SK-N-SH treated with all-trans-retinoic acid at 6 μM for 48 hours (cell line): Measurements from ENCODE around the gene TEKT2.
A peak's percentile ranks its signal among the peaks of the same experiment; 100 is the strongest.

Experiments used
- ATAC-seq: fragments of 200-7000 bp; cut with Tn5 transposase; 3 replicates; pipeline ENCODE4 v1.9.1; 2020; ENCODE audit warnings: mild to moderate bottlenecking, moderate library complexity
- ARNTL ChIP-seq: fragments of 450-650 bp; formaldehyde crosslinking; IDR thresholded peaks from 2 replicates; pipeline ENCODE4 v1.5.0; 2020; ENCODE audit warnings: low read depth, mild to moderate bottlenecking, moderate library complexity, borderline replicate concordance
- BACH2 ChIP-seq: fragments of 250-450 bp; sonication (Bioruptor Pico); IDR thresholded peaks from 2 replicates; pipeline ENCODE4 v1.9.0; 2021; ENCODE audit warnings: mild to moderate bottlenecking, borderline replicate concordance
- CSDC2 ChIP-seq: fragments of 250-450 bp; sonication (Bioruptor Pico); IDR thresholded peaks from 2 replicates; pipeline ENCODE4 v1.5.0; 2020; ENCODE audit warnings: mild to moderate bottlenecking, moderate library complexity
- GLIS3 ChIP-seq: fragments of 250-450 bp; sonication (Bioruptor Pico); IDR thresholded peaks from 2 replicates; pipeline ENCODE4 v1.5.0; 2020; ENCODE audit warnings: mild to moderate bottlenecking, moderate library complexity
- ISL1 ChIP-seq: fragments of 250-450 bp; sonication (Bioruptor Pico); IDR thresholded peaks from 2 replicates; pipeline ENCODE4 v2.1.2; 2022; ENCODE audit warnings: mild to moderate bottlenecking, moderate library complexity
- OSR1 ChIP-seq: fragments of 250-450 bp; sonication (Bioruptor Pico); IDR thresholded peaks from 2 replicates; pipeline ENCODE4 v1.8.0; 2022; ENCODE audit warnings: moderate library complexity, mild to moderate bottlenecking, inconsistent platforms
- PPARA ChIP-seq: fragments of 250-450 bp; sonication (Bioruptor Pico); IDR thresholded peaks from 2 replicates; pipeline ENCODE4 v1.5.0; 2020; ENCODE audit warnings: mild to moderate bottlenecking, borderline replicate concordance
- RARB ChIP-seq: fragments of 250-450 bp; sonication (Bioruptor Pico); IDR thresholded peaks from 2 replicates; pipeline ENCODE4 v1.8.0; 2021; ENCODE audit warnings: mild to moderate bottlenecking, moderate library complexity
- TCF4 ChIP-seq: fragments of 250-450 bp; sonication (Bioruptor Pico); IDR thresholded peaks from 2 replicates; pipeline ENCODE4 v1.8.0; 2021; ENCODE audit warnings: mild to moderate bottlenecking, moderate library complexity, borderline replicate concordance
- TOX ChIP-seq: fragments of 250-450 bp; sonication (Bioruptor Pico); IDR thresholded peaks from 2 replicates; pipeline ENCODE4 v1.8.0; 2021; ENCODE audit warnings: mild to moderate bottlenecking, moderate library complexity, borderline replicate concordance
- ZC3H10 ChIP-seq: fragments of 250-450 bp; sonication (Bioruptor Pico); IDR thresholded peaks from 2 replicates; pipeline ENCODE4 v1.5.1; 2021; ENCODE audit warnings: mild to moderate bottlenecking, moderate library complexity
- ZFP3 ChIP-seq: fragments of 250-450 bp; sonication (Bioruptor Pico); IDR thresholded peaks from 2 replicates; pipeline ENCODE4 v1.5.0; 2020; ENCODE audit warnings: mild to moderate bottlenecking, moderate library complexity
- ZFP30 ChIP-seq: fragments of 450-650 bp; formaldehyde crosslinking; IDR thresholded peaks from 2 replicates; pipeline ENCODE4 v1.5.0; 2022; ENCODE audit warnings: mild to moderate bottlenecking, moderate library complexity
- ZNF565 ChIP-seq: fragments of 450-650 bp; formaldehyde crosslinking; conservative IDR thresholded peaks from 2 replicates; pipeline ENCODE4 v1.5.0; 2020; ENCODE audit warnings: low read depth, mild to moderate bottlenecking, moderate library complexity
- ZNF70 ChIP-seq: fragments of 450-650 bp; formaldehyde crosslinking; IDR thresholded peaks from 2 replicates; pipeline ENCODE4 v1.5.0; 2020; ENCODE audit warnings: mild to moderate bottlenecking, moderate library complexity
- TF ChIP-seq, protein P1 (sequence below): fragments of 250-450 bp; sonication (Bioruptor Pico); IDR thresholded peaks from 2 replicates; pipeline ENCODE4 v1.5.1; 2020; ENCODE audit warnings: low read depth, mild to moderate bottlenecking, moderate library complexity
- TF ChIP-seq, protein P2 (sequence below): fragments of 250-450 bp; sonication (Bioruptor Pico); IDR thresholded peaks from 2 replicates; pipeline ENCODE4 v1.5.0; 2020; ENCODE audit warnings: mild to moderate bottlenecking, moderate library complexity
- TF ChIP-seq, protein P3 (sequence below): fragments of 250-450 bp; sonication (Bioruptor Pico); IDR thresholded peaks from 2 replicates; pipeline ENCODE4 v1.8.0; 2021; ENCODE audit warnings: low read depth, mild to moderate bottlenecking, moderate library complexity, borderline replicate concordance
- TF ChIP-seq, protein P4 (sequence below): fragments of 250-450 bp; sonication (Bioruptor Pico); IDR thresholded peaks from 2 replicates; pipeline ENCODE4 v1.8.0; 2020; ENCODE audit warnings: mild to moderate bottlenecking, moderate library complexity, borderline replicate concordance

The TEKT2 gene, protein sequence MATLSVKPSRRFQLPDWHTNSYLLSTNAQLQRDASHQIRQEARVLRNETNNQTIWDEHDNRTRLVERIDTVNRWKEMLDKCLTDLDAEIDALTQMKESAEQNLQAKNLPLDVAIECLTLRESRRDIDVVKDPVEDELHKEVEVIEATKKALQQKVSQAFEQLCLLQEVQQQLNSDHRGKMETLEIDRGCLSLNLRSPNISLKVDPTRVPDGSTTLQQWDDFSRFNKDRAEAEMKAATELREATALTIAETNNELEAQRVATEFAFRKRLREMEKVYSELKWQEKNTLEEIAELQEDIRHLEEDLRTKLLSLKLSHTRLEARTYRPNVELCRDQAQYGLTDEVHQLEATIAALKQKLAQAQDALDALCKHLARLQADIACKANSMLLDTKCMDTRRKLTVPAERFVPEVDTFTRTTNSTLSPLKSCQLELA

DNA sequence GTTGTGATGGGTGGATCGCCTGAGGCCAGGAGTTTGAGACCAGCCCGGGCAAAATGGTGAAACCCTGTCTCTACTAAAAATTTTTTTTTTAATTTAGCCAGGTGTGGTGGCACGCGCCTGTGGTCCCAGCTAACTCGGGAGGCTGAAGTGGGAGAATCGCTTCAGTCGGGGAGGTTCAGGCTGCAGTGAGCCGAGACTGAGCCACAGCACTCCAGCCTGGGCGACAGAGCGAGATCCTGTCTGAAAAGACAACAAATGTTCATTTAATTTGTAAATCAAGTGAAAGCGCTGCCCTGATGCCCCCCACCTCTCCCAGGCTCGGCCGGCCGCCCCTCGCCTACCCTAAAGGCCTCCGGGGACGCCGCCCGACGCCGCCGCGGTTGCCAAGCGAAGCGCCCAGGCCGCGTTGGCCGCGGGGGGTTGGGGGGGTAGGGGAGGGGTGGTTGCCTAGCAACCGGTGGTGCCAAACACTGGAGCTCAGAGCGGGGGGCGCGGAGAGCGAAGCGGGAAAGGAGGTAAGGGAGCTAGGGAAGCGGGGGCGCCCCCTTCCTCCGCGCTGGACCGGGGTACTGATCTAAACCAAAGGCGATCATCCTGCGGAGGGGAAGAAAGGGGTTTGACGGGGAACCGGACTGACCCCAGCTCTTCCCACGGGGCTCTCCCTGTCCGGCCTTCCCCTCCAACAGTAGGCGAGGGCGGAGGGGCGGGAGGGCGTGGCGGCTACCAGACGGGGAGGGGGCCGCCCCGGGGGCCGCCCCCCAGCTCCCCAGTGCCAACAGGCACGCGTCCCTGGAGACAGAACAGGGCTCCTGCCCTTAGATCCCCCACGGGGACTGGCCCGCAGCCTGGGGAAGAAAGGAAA, at the start of gene TEKT2:
Gene TEKT2, plus strand, starts transcription at position 460 of the 862 bp plus-strand sequence. CDS start 828 bp downstream, outside the sequence.
- peak; percentile 43 for ATAC-seq
- TF ChIP-seq, protein P1, sequence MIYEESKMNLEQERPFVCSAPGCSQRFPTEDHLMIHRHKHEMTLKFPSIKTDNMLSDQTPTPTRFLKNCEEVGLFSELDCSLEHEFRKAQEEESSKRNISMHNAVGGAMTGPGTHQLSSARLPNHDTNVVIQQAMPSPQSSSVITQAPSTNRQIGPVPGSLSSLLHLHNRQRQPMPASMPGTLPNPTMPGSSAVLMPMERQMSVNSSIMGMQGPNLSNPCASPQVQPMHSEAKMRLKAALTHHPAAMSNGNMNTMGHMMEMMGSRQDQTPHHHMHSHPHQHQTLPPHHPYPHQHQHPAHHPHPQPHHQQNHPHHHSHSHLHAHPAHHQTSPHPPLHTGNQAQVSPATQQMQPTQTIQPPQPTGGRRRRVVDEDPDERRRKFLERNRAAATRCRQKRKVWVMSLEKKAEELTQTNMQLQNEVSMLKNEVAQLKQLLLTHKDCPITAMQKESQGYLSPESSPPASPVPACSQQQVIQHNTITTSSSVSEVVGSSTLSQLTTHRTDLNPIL (CRISPR knock-in tag), result no peak
- TF ChIP-seq ISL1 (CRISPR knock-in tag) (no peak), ZC3H10 (CRISPR knock-in tag) (no peak), TCF4 (no peak), ARNTL (CRISPR knock-in tag) (no peak)
- TF ChIP-seq, protein P2, sequence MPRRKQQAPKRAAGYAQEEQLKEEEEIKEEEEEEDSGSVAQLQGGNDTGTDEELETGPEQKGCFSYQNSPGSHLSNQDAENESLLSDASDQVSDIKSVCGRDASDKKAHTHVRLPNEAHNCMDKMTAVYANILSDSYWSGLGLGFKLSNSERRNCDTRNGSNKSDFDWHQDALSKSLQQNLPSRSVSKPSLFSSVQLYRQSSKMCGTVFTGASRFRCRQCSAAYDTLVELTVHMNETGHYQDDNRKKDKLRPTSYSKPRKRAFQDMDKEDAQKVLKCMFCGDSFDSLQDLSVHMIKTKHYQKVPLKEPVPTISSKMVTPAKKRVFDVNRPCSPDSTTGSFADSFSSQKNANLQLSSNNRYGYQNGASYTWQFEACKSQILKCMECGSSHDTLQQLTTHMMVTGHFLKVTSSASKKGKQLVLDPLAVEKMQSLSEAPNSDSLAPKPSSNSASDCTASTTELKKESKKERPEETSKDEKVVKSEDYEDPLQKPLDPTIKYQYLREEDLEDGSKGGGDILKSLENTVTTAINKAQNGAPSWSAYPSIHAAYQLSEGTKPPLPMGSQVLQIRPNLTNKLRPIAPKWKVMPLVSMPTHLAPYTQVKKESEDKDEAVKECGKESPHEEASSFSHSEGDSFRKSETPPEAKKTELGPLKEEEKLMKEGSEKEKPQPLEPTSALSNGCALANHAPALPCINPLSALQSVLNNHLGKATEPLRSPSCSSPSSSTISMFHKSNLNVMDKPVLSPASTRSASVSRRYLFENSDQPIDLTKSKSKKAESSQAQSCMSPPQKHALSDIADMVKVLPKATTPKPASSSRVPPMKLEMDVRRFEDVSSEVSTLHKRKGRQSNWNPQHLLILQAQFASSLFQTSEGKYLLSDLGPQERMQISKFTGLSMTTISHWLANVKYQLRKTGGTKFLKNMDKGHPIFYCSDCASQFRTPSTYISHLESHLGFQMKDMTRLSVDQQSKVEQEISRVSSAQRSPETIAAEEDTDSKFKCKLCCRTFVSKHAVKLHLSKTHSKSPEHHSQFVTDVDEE, result no peak

DNA sequence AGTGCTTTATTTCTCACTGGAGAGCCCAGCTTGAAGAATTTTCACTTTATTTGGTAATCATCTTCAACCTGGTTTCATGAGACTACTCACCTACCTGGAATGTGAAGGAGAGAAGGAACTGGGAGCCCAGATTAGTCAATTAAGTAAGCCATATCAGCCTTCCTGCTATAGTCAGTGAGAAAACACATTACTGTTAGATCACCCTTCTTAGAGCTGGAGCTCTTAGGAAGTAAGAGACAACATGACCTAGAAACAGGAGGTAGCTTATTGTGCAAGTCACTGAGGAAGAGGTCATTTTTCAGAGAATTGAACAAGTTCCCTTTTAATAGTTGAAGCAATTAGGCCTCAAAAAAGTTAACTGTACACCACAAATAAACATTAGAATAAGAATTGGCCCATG, 49.2 kb upstream of the TEKT2 start:
- TF ChIP-seq ISL1 (CRISPR knock-in tag) (peak; percentile 19; the same call in 1 of the 2 replicates), GLIS3 (CRISPR knock-in tag) (no peak), ZNF70 (CRISPR knock-in tag) (no peak)
- TF ChIP-seq, protein P3, sequence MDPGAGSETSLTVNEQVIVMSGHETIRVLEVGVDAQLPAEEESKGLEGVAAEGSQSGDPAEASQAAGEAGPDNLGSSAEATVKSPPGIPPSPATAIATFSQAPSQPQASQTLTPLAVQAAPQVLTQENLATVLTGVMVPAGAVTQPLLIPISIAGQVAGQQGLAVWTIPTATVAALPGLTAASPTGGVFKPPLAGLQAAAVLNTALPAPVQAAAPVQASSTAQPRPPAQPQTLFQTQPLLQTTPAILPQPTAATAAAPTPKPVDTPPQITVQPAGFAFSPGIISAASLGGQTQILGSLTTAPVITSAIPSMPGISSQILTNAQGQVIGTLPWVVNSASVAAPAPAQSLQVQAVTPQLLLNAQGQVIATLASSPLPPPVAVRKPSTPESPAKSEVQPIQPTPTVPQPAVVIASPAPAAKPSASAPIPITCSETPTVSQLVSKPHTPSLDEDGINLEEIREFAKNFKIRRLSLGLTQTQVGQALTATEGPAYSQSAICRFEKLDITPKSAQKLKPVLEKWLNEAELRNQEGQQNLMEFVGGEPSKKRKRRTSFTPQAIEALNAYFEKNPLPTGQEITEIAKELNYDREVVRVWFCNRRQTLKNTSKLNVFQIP, result no peak
- ATAC-seq, result peak; percentile 52; the same call in 2 of the 3 replicates

DNA sequence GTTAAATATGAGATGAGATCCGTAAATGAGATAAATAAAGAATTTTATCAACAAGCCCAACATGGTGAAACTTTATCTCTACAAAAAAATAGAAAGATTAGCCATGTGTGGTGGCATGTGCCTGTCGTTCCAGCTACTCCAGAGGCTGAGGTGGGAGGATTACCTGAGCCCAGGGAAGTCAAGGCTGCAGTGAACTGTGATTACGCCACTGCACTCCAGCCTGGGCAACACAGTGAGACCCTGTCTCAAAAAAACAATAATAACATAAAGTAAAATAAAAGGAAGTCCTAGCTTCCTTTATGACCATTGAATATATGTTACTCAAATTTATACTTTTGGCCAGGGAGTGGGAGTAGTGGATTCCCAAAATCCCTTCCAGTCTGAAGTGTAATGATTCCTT, 48.7 kb upstream of the TEKT2 start:
- ATAC-seq, result no peak
- TF ChIP-seq, protein P4, sequence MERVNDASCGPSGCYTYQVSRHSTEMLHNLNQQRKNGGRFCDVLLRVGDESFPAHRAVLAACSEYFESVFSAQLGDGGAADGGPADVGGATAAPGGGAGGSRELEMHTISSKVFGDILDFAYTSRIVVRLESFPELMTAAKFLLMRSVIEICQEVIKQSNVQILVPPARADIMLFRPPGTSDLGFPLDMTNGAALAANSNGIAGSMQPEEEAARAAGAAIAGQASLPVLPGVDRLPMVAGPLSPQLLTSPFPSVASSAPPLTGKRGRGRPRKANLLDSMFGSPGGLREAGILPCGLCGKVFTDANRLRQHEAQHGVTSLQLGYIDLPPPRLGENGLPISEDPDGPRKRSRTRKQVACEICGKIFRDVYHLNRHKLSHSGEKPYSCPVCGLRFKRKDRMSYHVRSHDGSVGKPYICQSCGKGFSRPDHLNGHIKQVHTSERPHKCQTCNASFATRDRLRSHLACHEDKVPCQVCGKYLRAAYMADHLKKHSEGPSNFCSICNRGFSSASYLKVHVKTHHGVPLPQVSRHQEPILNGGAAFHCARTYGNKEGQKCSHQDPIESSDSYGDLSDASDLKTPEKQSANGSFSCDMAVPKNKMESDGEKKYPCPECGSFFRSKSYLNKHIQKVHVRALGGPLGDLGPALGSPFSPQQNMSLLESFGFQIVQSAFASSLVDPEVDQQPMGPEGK (CRISPR knock-in tag), result no peak
- TF ChIP-seq TOX (CRISPR knock-in tag) (no peak), ARNTL (CRISPR knock-in tag) (no peak), RARB (no peak), TCF4 (no peak), ZFP30 (no peak), ISL1 (CRISPR knock-in tag) (no peak), GLIS3 (CRISPR knock-in tag) (no peak), ZC3H10 (CRISPR knock-in tag) (no peak)

DNA sequence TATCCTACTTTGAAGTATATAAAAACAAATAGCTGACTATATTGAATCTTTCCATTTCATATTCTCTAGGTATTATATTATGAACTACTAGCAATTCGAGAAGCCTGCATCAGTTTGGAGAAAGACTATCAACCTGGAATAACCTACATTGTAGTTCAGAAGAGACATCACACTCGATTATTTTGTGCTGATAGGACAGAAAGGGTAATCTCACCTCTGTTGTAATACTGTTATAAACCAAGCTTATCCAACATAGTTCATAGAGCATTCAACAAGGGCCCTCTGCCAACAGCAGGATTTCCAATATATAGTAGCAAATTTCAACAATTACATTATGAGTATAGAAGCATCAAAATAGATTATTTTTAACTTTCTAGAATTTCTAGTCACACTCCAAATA, 43.7 kb upstream of the TEKT2 start:
- TF ChIP-seq RARB (no peak), ZNF565 (CRISPR knock-in tag) (no peak), ZFP30 (no peak), ISL1 (CRISPR knock-in tag) (no peak)
- TF ChIP-seq, all 23 proteins: peak for 0
- no peak for ATAC-seq

DNA sequence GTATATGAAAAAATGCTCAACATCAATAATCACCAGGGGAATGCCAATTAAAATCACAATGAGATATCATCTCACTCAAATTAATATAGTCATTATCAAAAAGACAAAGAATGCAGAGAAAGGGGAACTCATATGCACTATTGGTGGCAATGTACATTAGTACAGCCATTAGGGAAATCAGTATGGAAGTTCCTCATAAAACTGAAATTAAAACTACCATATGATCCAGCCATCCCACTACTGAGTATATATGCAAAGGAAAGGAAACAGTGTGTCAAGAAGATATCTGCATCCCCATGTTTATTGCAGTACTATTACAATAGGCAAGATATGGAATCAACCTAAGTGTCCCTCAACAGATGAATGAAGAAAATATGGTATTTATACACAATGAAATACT, 32.1 kb upstream of the TEKT2 start:
- no peak for ATAC-seq

More for the DNA sequence above, 32.1 kb upstream of the TEKT2 start:
- TF ChIP-seq ZFP3 (CRISPR knock-in tag), result no peak
- no peak for TF ChIP-seq ZNF565 (CRISPR knock-in tag)
- TF ChIP-seq BACH2, result no peak
- TF ChIP-seq TCF4, result no peak
- no peak for TF ChIP-seq CSDC2 (CRISPR knock-in tag)
- no peak for TF ChIP-seq PPARA
- no peak for TF ChIP-seq ZC3H10 (CRISPR knock-in tag)
- TF ChIP-seq, protein P1 (CRISPR knock-in tag), result no peak
- TF ChIP-seq ZNF70 (CRISPR knock-in tag), result no peak
- no peak for TF ChIP-seq ARNTL (CRISPR knock-in tag)
- TF ChIP-seq OSR1 (CRISPR knock-in tag), result no peak
- no peak for TF ChIP-seq RARB
- TF ChIP-seq, protein P4 (CRISPR knock-in tag), result no peak
